Suprapubic skin (tissue), 4 donors: ENCODE measurements around the gene CLEC3A. TPM values are rescaled to one million over a fixed set of nuclear protein-coding genes. Genes with fewer than 3 reads are reported as not detected.

ENCODE experiments used
- DNase-seq, 2 donors: peaks; one replicate each; pipeline ENCODE4 v3.0.0-alpha.2; 2019; ENCODE audit warnings: low spot score in 2 of 2
- H3K27ac ChIP-seq: fragments of 200-600 bp; sonication (generic); one replicate; pipeline ENCODE4 v1.5.1; 2019
- H3K27me3 ChIP-seq: fragments of 200-600 bp; sonication (generic); one replicate; pipeline ENCODE4 v1.5.1; 2019
- H3K36me3 ChIP-seq: fragments of 200-600 bp; sonication (generic); one replicate; pipeline ENCODE4 v1.5.1; 2019
- H3K4me1 ChIP-seq: fragments of 200-600 bp; sonication (generic); one replicate; pipeline ENCODE4 v1.5.1; 2019
- H3K4me3 ChIP-seq: fragments of 200-600 bp; sonication (generic); one replicate; pipeline ENCODE4 v1.5.1; 2019; ENCODE audit warnings: mild to moderate bottlenecking
- H3K9me3 ChIP-seq: fragments of 200-600 bp; sonication (generic); one replicate; pipeline ENCODE4 v1.5.1; 2019
- CTCF ChIP-seq, 2 donors: fragments of 200-600 bp in 1 of 2; fragments of 450-650 bp in 1 of 2; sonication (generic) in 1 of 2; IDR thresholded peaks; one replicate each; pipeline ENCODE4 v1.5.1; 2016 to 2019; ENCODE audit warnings: antibody characterized with exemption in 2 of 2, mild to moderate bottlenecking in 1 of 2, moderate library complexity in 1 of 2
- EP300 ChIP-seq: sonication (generic); formaldehyde crosslinking; IDR thresholded peaks from one replicate; pipeline ENCODE4 v1.6.1; 2017; ENCODE audit warnings: antibody characterized with exemption
- POLR2A ChIP-seq, 2 donors: fragments of 450-650 bp; IDR thresholded peaks; one replicate each; pipeline ENCODE4 v1.6.1; 2017; ENCODE audit warnings: antibody characterized with exemption in 2 of 2, mild to moderate bottlenecking in 2 of 2, moderate library complexity in 2 of 2
- POLR2AphosphoS5 ChIP-seq, 3 donors: sonication (generic); formaldehyde crosslinking; IDR thresholded peaks; one replicate each; pipeline ENCODE4 v1.6.1; 2017; ENCODE audit warnings: antibody characterized with exemption in 3 of 3
- whole genome bisulfite sequencing: methylation state at CpG from one replicate; pipeline ENCODE4 v1.1.5; 2018; 5-methylcytosine and 5-hydroxymethylcytosine counted together
- total RNA-seq, 4 donors: library from RNA; depleted of rRNA; stranded (reverse); fragments of >200 nt; gene quantifications; one replicate each; pipeline ENCODE4 v1.1.0, GENCODE V29; 2016

Gene CLEC3A
- total RNA-seq, 4 donors from 2014 or later, result not detected

- Histone ChIP-seq H3K9me3 (no peaks in the 10 kb centered on the region), H3K36me3 (no peaks in the 10 kb centered on the region), H3K27me3 (peaks cover 6% of the 10 kb centered on the region), H3K4me1 (no peaks in the 10 kb centered on the region), H3K4me3 (no peak overlapping the region), H3K27ac (no peak overlapping the region)
- WGBS, result 86% methylated on average over 4 of the region's 4 CpGs
- DNase-seq, result no peak
- no peak for TF ChIP-seq EP300
- no peak for TF ChIP-seq POLR2A (IDR thresholded peaks at IDR 0.05)
- no peak for TF ChIP-seq CTCF (IDR thresholded peaks at IDR 0.05)
- no peak for TF ChIP-seq POLR2AphosphoS5 (IDR thresholded peaks at IDR 0.05)
These were observed 59.0 kb downstream of the CLEC3A start for GRCh38 chr16:78081341-78081740.

Other genes starting within 250 kb of the CLEC3A start
- under 1 TPM in 1 of 4 donors, not detected in 3; 0.15 TPM for gene VAT1L, start 234.0 kb upstream of the CLEC3A start, total RNA-seq
- 100 to 1,000 TPM in 1 of 4 donors, 10 to 100 TPM in 3; 29.6 to 104 (median 47.3) TPM for gene WWOX, start 77.1 kb downstream of the CLEC3A start, total RNA-seq